Calu3 (cell line): Measurements from ENCODE around the gene POLD3. TPM values are rescaled to one million over a fixed set of nuclear protein-coding genes. Genes with fewer than 3 reads are reported as not detected.

Source experiments
- BruUV-seq: library from RNA; stranded (reverse); fragments of 400-500 nt; replicated peaks from 2 replicates; lab custom pipeline; 2021; lab: Mats Ljungman, UMichigan
- CTCF ChIA-PET: fragments of 300-600 bp; sonication (Branson Sonifier 250); formaldehyde crosslinking; loops from one replicate; lab custom pipeline; 2022; ENCODE audit warnings: antibody characterized with exemption; lab: Charles Lee
- DNase-seq: peaks from one replicate; pipeline ENCODE4 v3.0.0; 2022
- H3K27ac Mint-ChIP-seq: one replicate; pipeline ENCODE4 v1.8.0; 2022; ENCODE audit warnings: mixed read lengths; ENCODE audit not compliant: unreplicated experiment
- H3K27me3 Mint-ChIP-seq: one replicate; pipeline ENCODE4 v1.8.0; 2022; ENCODE audit warnings: mixed read lengths; ENCODE audit not compliant: unreplicated experiment
- H3K36me3 Mint-ChIP-seq: one replicate; pipeline ENCODE4 v1.8.0; 2022; ENCODE audit warnings: mild to moderate bottlenecking, moderate library complexity, mixed read lengths; ENCODE audit not compliant: insufficient read depth, unreplicated experiment
- H3K4me1 Mint-ChIP-seq: one replicate; pipeline ENCODE4 v1.8.0; 2022; ENCODE audit warnings: mild to moderate bottlenecking, low read depth, mixed read lengths; ENCODE audit not compliant: unreplicated experiment
- H3K4me3 Mint-ChIP-seq: one replicate; pipeline ENCODE4 v1.8.0; 2022; ENCODE audit warnings: mild to moderate bottlenecking, low read depth, moderate library complexity, mixed read lengths; ENCODE audit not compliant: unreplicated experiment
- H3K9me3 Mint-ChIP-seq: one replicate; pipeline ENCODE4 v1.8.0; 2022; ENCODE audit warnings: low read depth, mixed read lengths; ENCODE audit not compliant: unreplicated experiment
- CTCF ChIP-seq: fragments of 200-600 bp; IDR thresholded peaks from one replicate; pipeline ENCODE4 v1.8.0; 2022; ENCODE audit warnings: antibody characterized with exemption; ENCODE audit not compliant: unreplicated experiment
- intact Hi-C: fragments of 100-400 bp; cut with micrococcal nuclease; formaldehyde crosslinking; loops from one replicate; pipeline ENCODE4 v1.10.0; 2022; ENCODE audit not compliant: unreplicated experiment
- total RNA-seq: library from RNA; stranded (reverse); gene quantifications from 2 replicates; pipeline ENCODE4 v1.2.3, GENCODE V29; 2022

POLD3 gene
- total RNA-seq, 1 experiment from 2014 or later: 25.1 TPM

DNA sequence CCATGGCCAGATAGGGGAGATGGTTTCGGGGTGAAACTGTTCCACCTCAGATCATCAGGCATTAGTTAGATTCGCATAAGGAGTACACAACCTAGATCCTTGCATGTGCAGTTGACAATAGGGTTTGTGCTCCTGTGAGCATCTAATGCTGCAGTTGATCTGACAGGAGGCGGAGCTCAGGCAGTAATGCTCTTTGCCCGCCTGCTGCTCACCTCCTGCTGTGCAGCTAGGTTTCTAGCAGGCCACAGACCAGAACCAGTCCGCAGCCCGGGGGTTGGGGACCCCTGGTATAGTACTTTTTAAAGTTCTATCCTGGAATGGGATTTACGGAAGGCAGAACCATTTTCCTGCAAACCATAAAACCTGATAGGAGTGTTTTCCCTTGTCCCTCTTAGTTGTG, 54.6 kb downstream of the POLD3 start:
- DNase-seq: no peak
- TF ChIP-seq CTCF: no peak
- CTCF ChIA-PET: interaction anchor here (0.6 kb wide), 1 partner anchor 136 kb away, joined by 4 read pairs; no protein-coding TSS in a partner anchor

GRCh38 chr11:74647404-74647803, 55.0 kb downstream of the POLD3 start:
- Mint-ChIP-seq H3K9me3 (no peaks in the 10 kb centered on the region), H3K27ac (no peak overlapping the region), H3K36me3 (no peaks in the 10 kb centered on the region), H3K4me3 (no peak overlapping the region), H3K4me1 (no peaks in the 10 kb centered on the region), H3K27me3 (no peaks in the 10 kb centered on the region)
- no peak for TF ChIP-seq CTCF
- DNase-seq: no peak
- no TSS peak for BruUV-seq
- CTCF ChIA-PET: interaction anchor here (0.6 kb wide), 1 partner anchor 136 kb away, joined by 4 read pairs; no protein-coding TSS in a partner anchor
- intact Hi-C loops: no loop called here

More for the DNA sequence above, 54.6 kb downstream of the POLD3 start:
- no TSS peak for BruUV-seq
- Mint-ChIP-seq H3K4me3 (no peak overlapping the region), H3K27me3 (no peaks in the 10 kb centered on the region), H3K9me3 (no peaks in the 10 kb centered on the region), H3K27ac (no peak overlapping the region), H3K36me3 (no peaks in the 10 kb centered on the region), H3K4me1 (no peaks in the 10 kb centered on the region)
- intact Hi-C loops: no loop called here

DNA sequence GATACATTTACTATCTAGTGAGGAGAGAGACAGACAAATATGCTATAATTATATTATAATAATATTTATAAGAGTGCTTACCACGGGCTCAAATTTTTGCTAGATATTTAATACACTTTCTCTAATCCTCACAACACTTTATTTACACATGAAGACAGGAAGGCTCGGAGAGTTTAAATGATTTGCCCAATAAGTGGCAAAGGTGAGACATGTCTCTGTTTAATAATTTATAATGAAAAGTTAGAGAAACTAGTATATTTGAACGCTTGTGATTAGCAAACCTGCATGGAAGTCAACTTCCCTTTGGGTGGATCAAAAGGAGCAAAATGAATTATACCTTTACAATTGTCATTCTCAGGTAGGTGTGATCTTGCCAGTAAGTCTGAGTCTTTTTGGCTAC, 55.4 kb downstream of the POLD3 start:
- CTCF ChIA-PET: interaction anchor here (0.6 kb wide), 1 partner anchor 135 kb away, joined by 4 read pairs; no protein-coding TSS in a partner anchor
- no peak for TF ChIP-seq CTCF
- H3K4me1 Mint-ChIP-seq: no peaks in the 10 kb centered on the region
- no peak overlapping the region for H3K27ac Mint-ChIP-seq
- H3K9me3 Mint-ChIP-seq: no peaks in the 10 kb centered on the region
- H3K27me3 Mint-ChIP-seq: no peaks in the 10 kb centered on the region
- intact Hi-C loops: no loop called here
- no peaks in the 10 kb centered on the region for H3K36me3 Mint-ChIP-seq
- H3K4me3 Mint-ChIP-seq: no peak overlapping the region
- no TSS peak for BruUV-seq
- no peak for DNase-seq

DNA sequence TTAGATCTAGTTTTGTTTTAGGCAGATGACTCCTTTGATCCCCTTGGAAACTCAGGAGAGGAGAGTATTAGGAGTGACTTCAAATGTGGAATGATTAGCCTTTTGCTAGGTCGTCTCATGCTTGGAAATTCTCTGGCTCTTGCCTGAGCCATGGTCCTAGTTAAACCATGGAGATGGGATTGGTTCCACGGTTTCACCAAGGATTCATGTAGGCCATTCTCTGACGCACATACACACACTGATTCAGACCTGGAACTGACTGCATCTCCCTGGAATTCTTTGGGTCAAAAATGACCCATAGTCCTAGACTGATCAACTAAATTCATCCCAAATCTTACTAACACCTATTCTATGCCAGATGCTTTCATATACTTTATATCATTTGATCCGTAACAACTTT, 56.5 kb downstream of the POLD3 start:
- Mint-ChIP-seq H3K4me3 (no peak overlapping the region), H3K27ac (no peak overlapping the region), H3K9me3 (no peaks in the 10 kb centered on the region), H3K4me1 (no peaks in the 10 kb centered on the region), H3K27me3 (no peaks in the 10 kb centered on the region), H3K36me3 (no peaks in the 10 kb centered on the region)
- intact Hi-C loops: no loop called here
- BruUV-seq: no TSS peak
- TF ChIP-seq CTCF: no peak
- CTCF ChIA-PET: no interaction called here
- DNase-seq: no peak
